Measurements from ENCODE around the gene DCDC2C. TPM values are rescaled to one million over a fixed set of nuclear protein-coding genes. Genes with fewer than 3 reads are reported as not detected.

The DCDC2C gene
- total RNA-seq, 1 experiment from 2014 or later: not detected

GRCh38 chr2:3840611-3841155 is 137.3 kb downstream of the DCDC2C start:
- ChIA-PET CTCF (no interaction called here), POLR2A (no interaction called here)
- Mint-ChIP-seq H3K36me3 (ENCODE audit: insufficient read depth, unreplicated experiment) (no peaks in the 10 kb centered on the region), H3K9me3 (ENCODE audit: unreplicated experiment) (peaks cover 6% of the 10 kb centered on the region), H3K4me3 (ENCODE audit: unreplicated experiment) (no peak overlapping the region), H3K27me3 (ENCODE audit: insufficient read depth, unreplicated experiment) (peaks cover 22% of the 10 kb centered on the region), H3K27ac (ENCODE audit: unreplicated experiment) (no peak overlapping the region), H3K4me1 (ENCODE audit: low read depth, unreplicated experiment) (no peaks in the 10 kb centered on the region)
- intact Hi-C loops (cut with micrococcal nuclease; ENCODE audit: unreplicated experiment): no loop called here
- TF ChIP-seq CTCF (IDR thresholded peaks at IDR 0.05; ENCODE audit: insufficient read depth in 1 of 2, low read depth in 1 of 2, low read length in 1 of 2, severe bottlenecking in 1 of 2, unreplicated experiment in 1 of 2): no peak
- Histone ChIP-seq H3K9me3 (no peaks in the 10 kb centered on the region), H3K27me3 (replicated peaks; ENCODE audit: control insufficient read depth, insufficient read depth, low read length) (no peaks in the 10 kb centered on the region), H3K4me3 (ENCODE audit: low read depth, low read length) (no peak overlapping the region), H3K4me1 (no peaks in the 10 kb centered on the region), H3K36me3 (ENCODE audit: control insufficient read depth, insufficient read depth, low read length) (no peaks in the 10 kb centered on the region)
- no peak for DNase-seq
- BruUV-seq (replicated peaks): no TSS peak

DNA sequence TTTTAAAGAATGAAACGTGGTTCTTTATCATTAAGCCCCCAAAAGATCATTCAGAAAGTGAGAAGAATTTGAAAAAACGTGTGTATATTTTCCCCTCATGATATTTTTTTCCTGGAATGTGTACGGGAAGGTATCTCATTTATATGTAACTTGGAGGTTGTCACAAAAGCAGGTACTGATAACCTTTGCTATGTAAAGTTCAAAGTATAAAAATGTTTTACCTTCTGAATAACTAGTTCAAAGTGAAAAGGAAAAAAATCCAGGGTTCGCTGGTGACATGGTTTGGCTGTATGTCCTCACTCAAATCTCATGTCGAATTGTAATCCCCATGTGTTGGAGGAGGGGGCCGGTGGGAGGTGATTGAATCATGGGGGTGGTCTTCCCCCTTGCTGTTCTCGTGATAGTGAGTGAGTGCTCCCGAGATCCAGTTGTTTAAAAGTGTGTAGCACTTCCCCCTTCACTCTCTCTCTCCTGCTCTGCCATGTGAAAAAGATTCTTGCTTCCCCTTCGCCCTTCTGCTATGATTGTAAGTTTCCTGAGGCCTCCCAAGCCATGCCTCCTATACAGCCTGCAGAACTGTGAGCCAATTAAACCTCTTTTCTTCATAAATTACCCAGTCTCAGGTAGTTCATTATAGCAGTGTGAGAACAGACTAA is 144.2 kb downstream of the DCDC2C start:
- H3K27me3 Mint-ChIP-seq (ENCODE audit: insufficient read depth, unreplicated experiment): no peaks in the 10 kb centered on the region
- Histone ChIP-seq H3K4me3 (ENCODE audit: low read depth, low read length) (no peak overlapping the region), H3K36me3 (ENCODE audit: control insufficient read depth, insufficient read depth, low read length) (no peaks in the 10 kb centered on the region), H3K9me3 (0 out of 2 replicates have a peak, but pooled peaks cover 7% of the 10 kb centered on the region), H3K4me1 (peaks cover 12% of the 10 kb centered on the region), H3K27me3 (replicated peaks; ENCODE audit: control insufficient read depth, insufficient read depth, low read length) (no peaks in the 10 kb centered on the region)
- peaks cover 7% of the 10 kb centered on the region for H3K4me1 Mint-ChIP-seq (ENCODE audit: low read depth, unreplicated experiment)
- TF ChIP-seq CTCF (IDR thresholded peaks at IDR 0.05; ENCODE audit: insufficient read depth in 1 of 2, low read depth in 1 of 2, low read length in 1 of 2, severe bottlenecking in 1 of 2, unreplicated experiment in 1 of 2): no peak
- H3K9me3 Mint-ChIP-seq (ENCODE audit: unreplicated experiment): peaks cover 30% of the 10 kb centered on the region
- no TSS peak for BruUV-seq (replicated peaks)
- ChIA-PET POLR2A (no interaction called here), CTCF (no interaction called here)
- no peak overlapping the region for H3K4me3 Mint-ChIP-seq (ENCODE audit: unreplicated experiment)
- H3K27ac Mint-ChIP-seq (ENCODE audit: unreplicated experiment): no peak overlapping the region
- intact Hi-C loops (cut with micrococcal nuclease; ENCODE audit: unreplicated experiment): no loop called here
- no peaks in the 10 kb centered on the region for H3K36me3 Mint-ChIP-seq (ENCODE audit: insufficient read depth, unreplicated experiment)
- DNase-seq: no peak

DNA sequence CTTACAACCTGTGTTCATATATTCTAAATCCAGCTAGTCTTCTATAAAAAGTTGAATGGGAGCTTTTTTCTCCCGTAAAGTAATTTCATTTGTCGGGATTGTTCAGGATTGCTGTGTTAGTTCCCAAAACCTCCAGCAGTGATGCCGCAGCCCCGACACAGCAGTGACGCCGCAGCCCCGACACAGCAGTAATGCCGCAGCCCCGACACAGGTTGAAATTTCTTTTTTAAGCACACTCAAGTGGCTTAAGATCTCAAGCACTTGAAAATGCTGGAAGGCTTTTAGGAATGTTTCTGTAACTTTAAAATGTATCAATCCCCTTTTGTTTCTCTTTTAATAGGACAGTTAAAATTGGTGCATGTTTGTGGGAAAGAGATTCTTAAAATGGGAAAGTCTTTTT is 145.4 kb downstream of the DCDC2C start:
- H3K4me1 Mint-ChIP-seq (ENCODE audit: low read depth, unreplicated experiment): peaks cover 7% of the 10 kb centered on the region
- DNase-seq: no peak
- Histone ChIP-seq H3K4me3 (ENCODE audit: low read depth, low read length) (no peak overlapping the region), H3K9me3 (0 out of 2 replicates have a peak, but pooled peaks cover 7% of the 10 kb centered on the region), H3K27me3 (replicated peaks; ENCODE audit: control insufficient read depth, insufficient read depth, low read length) (no peaks in the 10 kb centered on the region), H3K36me3 (ENCODE audit: control insufficient read depth, insufficient read depth, low read length) (no peaks in the 10 kb centered on the region), H3K4me1 (peaks cover 12% of the 10 kb centered on the region)
- H3K27ac Mint-ChIP-seq (ENCODE audit: unreplicated experiment): no peak overlapping the region
- H3K36me3 Mint-ChIP-seq (ENCODE audit: insufficient read depth, unreplicated experiment): no peaks in the 10 kb centered on the region
- ChIA-PET CTCF (no interaction called here), POLR2A (no interaction called here)
- BruUV-seq (replicated peaks): no TSS peak
- no peak for TF ChIP-seq CTCF (IDR thresholded peaks at IDR 0.05; ENCODE audit: insufficient read depth in 1 of 2, low read depth in 1 of 2, low read length in 1 of 2, severe bottlenecking in 1 of 2, unreplicated experiment in 1 of 2)
- intact Hi-C loops (cut with micrococcal nuclease; ENCODE audit: unreplicated experiment): no loop called here
- H3K4me3 Mint-ChIP-seq (ENCODE audit: unreplicated experiment): no peak overlapping the region
- no peaks in the 10 kb centered on the region for H3K27me3 Mint-ChIP-seq (ENCODE audit: insufficient read depth, unreplicated experiment)
- H3K9me3 Mint-ChIP-seq (ENCODE audit: unreplicated experiment): peaks cover 40% of the 10 kb centered on the region
